GM12878 (cell line): ENCODE data around the gene CALR. TPM values are rescaled to one million over a fixed set of nuclear protein-coding genes. Genes with fewer than 3 reads are reported as not detected.
A peak's percentile ranks its signal among the peaks of the same experiment; 100 is the strongest.

Experiments used
- BMI1 ChIP-seq: fragments of 450-650 bp; IDR thresholded peaks from 2 replicates; pipeline ENCODE4 v1.6.1; 2016; ENCODE audit warnings: mild to moderate bottlenecking, moderate library complexity, borderline replicate concordance
- CBX5 ChIP-seq: sonication (generic); IDR thresholded peaks from 2 replicates; pipeline ENCODE4 v1.6.1; 2016; ENCODE audit warnings: low read depth, moderate library complexity, mild to moderate bottlenecking, inconsistent platforms
- EP300 ChIP-seq, 2 experiments: fragments of 150-350 bp in 1 of 2; IDR thresholded peaks; 2 replicates each; pipeline ENCODE4 v1.6.1; 2011 to 2012; ENCODE audit warnings: low read depth in 2 of 2, low read length in 2 of 2, borderline replicate concordance in 1 of 2, improper control_type of control experiment in 1 of 2, inconsistent platforms in 1 of 2; ENCODE audit not compliant: control insufficient read depth in 1 of 2
- ESRRA ChIP-seq: IDR thresholded peaks from 2 replicates; pipeline ENCODE4 v1.6.1; 2012; ENCODE audit warnings: mild to moderate bottlenecking, low read length, improper control_type of control experiment
- FOS ChIP-seq: IDR thresholded peaks from 3 replicates; pipeline ENCODE4 v1.6.1; 2011; ENCODE audit warnings: borderline replicate concordance; ENCODE audit not compliant: insufficient read length; ENCODE audit errors: extremely low read depth
- HDAC2 ChIP-seq: fragments of 200-600 bp; sonication (generic); IDR thresholded peaks from 2 replicates; pipeline ENCODE4 v1.6.1; 2017
- IKZF1 ChIP-seq: fragments of 450-650 bp; conservative IDR thresholded peaks from 2 replicates; pipeline ENCODE4 v1.6.1; 2017; ENCODE audit warnings: antibody characterized with exemption, mild to moderate bottlenecking
- JUND ChIP-seq: IDR thresholded peaks from 2 replicates; pipeline ENCODE4 v1.6.1; 2012; ENCODE audit warnings: low read depth, mild to moderate bottlenecking, low read length, improper control_type of control experiment, moderate library complexity
- KAT2A ChIP-seq: conservative IDR thresholded peaks from 2 replicates; pipeline ENCODE4 v1.6.1; 2011; ENCODE audit warnings: low read depth, low read length; ENCODE audit not compliant: control insufficient read depth
- MTA2 ChIP-seq: fragments of 450-650 bp; IDR thresholded peaks from 2 replicates; pipeline ENCODE4 v1.6.1; 2016; ENCODE audit warnings: low read depth, mild to moderate bottlenecking, moderate library complexity
- NBN ChIP-seq: fragments of 450-650 bp; IDR thresholded peaks from 2 replicates; pipeline ENCODE4 v1.6.1; 2016
- NFIC ChIP-seq: IDR thresholded peaks from 2 replicates; pipeline ENCODE4 v1.6.1; 2012; ENCODE audit warnings: low read depth, mild to moderate bottlenecking, inconsistent platforms, low read length, moderate library complexity
- NFYA ChIP-seq: IDR thresholded peaks from 2 replicates; pipeline ENCODE4 v1.6.1; 2011; ENCODE audit warnings: low read depth, mild to moderate bottlenecking, low read length, improper control_type of control experiment, borderline replicate concordance
- NFYB ChIP-seq: IDR thresholded peaks from 2 replicates; pipeline ENCODE4 v1.6.1; 2011; ENCODE audit warnings: low read depth, mild to moderate bottlenecking, low read length, improper control_type of control experiment, moderate library complexity; ENCODE audit not compliant: insufficient read depth
- RB1 ChIP-seq: fragments of 450-650 bp; formaldehyde crosslinking; IDR thresholded peaks from 2 replicates; pipeline ENCODE4 v1.6.1; 2017; ENCODE audit warnings: mild to moderate bottlenecking, borderline replicate concordance
- RCOR1 ChIP-seq: conservative IDR thresholded peaks from 2 replicates; pipeline ENCODE4 v1.6.1; 2012; ENCODE audit warnings: low read depth, low read length, improper control_type of control experiment
- RFX5 ChIP-seq: IDR thresholded peaks from 2 replicates; pipeline ENCODE4 v1.6.1; 2011; ENCODE audit warnings: low read depth, low read length, improper control_type of control experiment
- SMAD1 ChIP-seq: fragments of 450-650 bp; IDR thresholded peaks from 2 replicates; pipeline ENCODE4 v1.6.1; 2018; ENCODE audit warnings: mild to moderate bottlenecking, low read depth; ENCODE audit not compliant: partially characterized antibody
- SREBF2 ChIP-seq: IDR thresholded peaks from 2 replicates; pipeline ENCODE4 v1.6.1; 2012; ENCODE audit warnings: mild to moderate bottlenecking, low read length
- ZNF207 ChIP-seq: fragments of 450-650 bp; IDR thresholded peaks from 2 replicates; pipeline ENCODE4 v1.6.1; 2014; ENCODE audit warnings: antibody characterized with exemption, mild to moderate bottlenecking, borderline replicate concordance
- ZNF217 ChIP-seq: fragments of 450-650 bp; IDR thresholded peaks from 2 replicates; pipeline ENCODE4 v1.6.1; 2017; ENCODE audit warnings: antibody characterized with exemption, mild to moderate bottlenecking
- ZNF24 ChIP-seq: fragments of 450-650 bp; IDR thresholded peaks from 2 replicates; pipeline ENCODE4 v1.6.1; 2017; ENCODE audit warnings: antibody characterized with exemption, mild to moderate bottlenecking
- polyA plus RNA-seq, 11 experiments: library from polyadenylated mRNA; depleted of rRNA in 4 of 11; unstranded in 6 of 11; stranded (reverse) in 5 of 11; fragments of >200 nt; fragmentation: Nextera tagmentation in 4 of 11; fragmentation: Illumina TruSeq in 1 of 11; extraction: Ambion mirVana in 4 of 11; extraction: Trizol in 1 of 11; gene quantifications; 1 replicate in 1 of 11; 2 replicates in 10 of 11; pipeline versions ENCODE4 v1.2.1 to v1.2.3, GENCODE V29; 2011 to 2016; ENCODE audit warnings: inconsistent platforms in 2 of 11, missing spikeins in 2 of 11, low read depth in 1 of 11
- total RNA-seq, 4 experiments: library from RNA; depleted of rRNA in 3 of 4; stranded (reverse); fragments of >200 nt in 3 of 4; fragmentation: Illumina TruSeq in 1 of 4; extraction: Trizol in 1 of 4; gene quantifications; 2 replicates each; pipeline versions ENCODE4 v1.2.1 to v1.2.3, GENCODE V29; 2013 to 2021
- TF ChIP-seq, protein P1 (sequence below): fragments of 450-650 bp; IDR thresholded peaks from 2 replicates; pipeline ENCODE4 v1.6.1; 2016; ENCODE audit warnings: mild to moderate bottlenecking
- TF ChIP-seq, protein P2 (sequence below): IDR thresholded peaks from 2 replicates; pipeline ENCODE4 v1.6.1; 2012; ENCODE audit warnings: improper control_type of control experiment, low read depth, low read length; ENCODE audit not compliant: insufficient replicate concordance
- TF ChIP-seq, protein P3 (sequence below): IDR thresholded peaks from 2 replicates; pipeline ENCODE4 v1.6.1; 2011; ENCODE audit warnings: mild to moderate bottlenecking, low read depth, low read length, moderate library complexity; ENCODE audit not compliant: insufficient replicate concordance

CALR gene
- total and polyA plus RNA-seq, 10 of the 15 experiments (the other 5 are each of a cell fraction or from before 2014, with no cell fraction given), result 202 to 1,451 (median 749) TPM

DNA sequence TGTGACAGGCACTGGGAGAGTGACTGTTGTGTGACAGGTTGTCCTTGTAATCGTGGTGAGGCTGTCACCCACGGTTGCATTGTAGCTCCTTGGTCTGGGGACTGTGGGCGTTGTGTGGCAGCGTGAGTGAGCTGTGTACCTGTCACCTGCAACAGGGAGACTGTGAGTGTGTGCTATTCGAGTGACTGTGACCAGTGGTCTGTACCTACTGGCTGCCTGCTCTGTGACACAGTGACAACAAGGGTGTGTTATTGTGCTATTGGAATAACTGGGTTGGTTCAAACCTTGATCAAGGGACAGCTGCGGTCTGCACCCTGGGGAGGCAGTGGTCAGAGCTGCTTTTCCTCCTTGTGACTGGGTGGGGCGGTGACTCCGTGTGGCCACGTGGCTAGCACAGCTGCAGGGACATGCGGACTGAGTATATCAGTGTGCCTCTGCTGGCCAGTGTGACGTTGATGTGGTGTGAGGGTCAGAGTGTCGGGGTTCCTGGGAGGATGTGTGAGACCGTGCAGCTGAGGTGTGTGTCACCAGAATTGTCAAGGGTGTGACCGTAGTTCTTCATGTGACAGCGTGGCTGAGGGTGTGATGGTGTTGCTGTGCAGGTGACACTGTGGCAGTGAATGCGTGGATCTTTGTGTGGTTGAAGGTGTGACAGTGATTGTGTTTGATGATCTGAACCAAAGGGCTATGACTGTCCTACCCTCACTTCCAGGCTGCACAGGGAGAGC lies 46.8 kb downstream of the CALR start (continued):
- no peak for TF ChIP-seq FOS
- TF ChIP-seq NFYB, result no peak
- no peak for TF ChIP-seq HDAC2
- no peak for TF ChIP-seq NFYA
- no peak for TF ChIP-seq CBX5
- no peak for TF ChIP-seq RFX5
- TF ChIP-seq, protein P1, sequence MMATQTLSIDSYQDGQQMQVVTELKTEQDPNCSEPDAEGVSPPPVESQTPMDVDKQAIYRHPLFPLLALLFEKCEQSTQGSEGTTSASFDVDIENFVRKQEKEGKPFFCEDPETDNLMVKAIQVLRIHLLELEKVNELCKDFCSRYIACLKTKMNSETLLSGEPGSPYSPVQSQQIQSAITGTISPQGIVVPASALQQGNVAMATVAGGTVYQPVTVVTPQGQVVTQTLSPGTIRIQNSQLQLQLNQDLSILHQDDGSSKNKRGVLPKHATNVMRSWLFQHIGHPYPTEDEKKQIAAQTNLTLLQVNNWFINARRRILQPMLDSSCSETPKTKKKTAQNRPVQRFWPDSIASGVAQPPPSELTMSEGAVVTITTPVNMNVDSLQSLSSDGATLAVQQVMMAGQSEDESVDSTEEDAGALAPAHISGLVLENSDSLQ, result peak; percentile 40; the same call in 1 of the 2 replicates
- no peak for TF ChIP-seq ESRRA
- peak; percentile 61 for TF ChIP-seq IKZF1
- peak; percentile 81 for TF ChIP-seq MTA2
- TF ChIP-seq ZNF207, result no peak
- TF ChIP-seq BMI1, result no peak
- TF ChIP-seq SREBF2, result no peak
- TF ChIP-seq, protein P2, sequence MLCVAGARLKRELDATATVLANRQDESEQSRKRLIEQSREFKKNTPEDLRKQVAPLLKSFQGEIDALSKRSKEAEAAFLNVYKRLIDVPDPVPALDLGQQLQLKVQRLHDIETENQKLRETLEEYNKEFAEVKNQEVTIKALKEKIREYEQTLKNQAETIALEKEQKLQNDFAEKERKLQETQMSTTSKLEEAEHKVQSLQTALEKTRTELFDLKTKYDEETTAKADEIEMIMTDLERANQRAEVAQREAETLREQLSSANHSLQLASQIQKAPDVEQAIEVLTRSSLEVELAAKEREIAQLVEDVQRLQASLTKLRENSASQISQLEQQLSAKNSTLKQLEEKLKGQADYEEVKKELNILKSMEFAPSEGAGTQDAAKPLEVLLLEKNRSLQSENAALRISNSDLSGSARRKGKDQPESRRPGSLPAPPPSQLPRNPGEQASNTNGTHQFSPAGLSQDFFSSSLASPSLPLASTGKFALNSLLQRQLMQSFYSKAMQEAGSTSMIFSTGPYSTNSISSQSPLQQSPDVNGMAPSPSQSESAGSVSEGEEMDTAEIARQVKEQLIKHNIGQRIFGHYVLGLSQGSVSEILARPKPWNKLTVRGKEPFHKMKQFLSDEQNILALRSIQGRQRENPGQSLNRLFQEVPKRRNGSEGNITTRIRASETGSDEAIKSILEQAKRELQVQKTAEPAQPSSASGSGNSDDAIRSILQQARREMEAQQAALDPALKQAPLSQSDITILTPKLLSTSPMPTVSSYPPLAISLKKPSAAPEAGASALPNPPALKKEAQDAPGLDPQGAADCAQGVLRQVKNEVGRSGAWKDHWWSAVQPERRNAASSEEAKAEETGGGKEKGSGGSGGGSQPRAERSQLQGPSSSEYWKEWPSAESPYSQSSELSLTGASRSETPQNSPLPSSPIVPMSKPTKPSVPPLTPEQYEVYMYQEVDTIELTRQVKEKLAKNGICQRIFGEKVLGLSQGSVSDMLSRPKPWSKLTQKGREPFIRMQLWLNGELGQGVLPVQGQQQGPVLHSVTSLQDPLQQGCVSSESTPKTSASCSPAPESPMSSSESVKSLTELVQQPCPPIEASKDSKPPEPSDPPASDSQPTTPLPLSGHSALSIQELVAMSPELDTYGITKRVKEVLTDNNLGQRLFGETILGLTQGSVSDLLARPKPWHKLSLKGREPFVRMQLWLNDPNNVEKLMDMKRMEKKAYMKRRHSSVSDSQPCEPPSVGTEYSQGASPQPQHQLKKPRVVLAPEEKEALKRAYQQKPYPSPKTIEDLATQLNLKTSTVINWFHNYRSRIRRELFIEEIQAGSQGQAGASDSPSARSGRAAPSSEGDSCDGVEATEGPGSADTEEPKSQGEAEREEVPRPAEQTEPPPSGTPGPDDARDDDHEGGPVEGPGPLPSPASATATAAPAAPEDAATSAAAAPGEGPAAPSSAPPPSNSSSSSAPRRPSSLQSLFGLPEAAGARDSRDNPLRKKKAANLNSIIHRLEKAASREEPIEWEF, result no peak
- no peak for TF ChIP-seq ZNF24
- no peak for TF ChIP-seq KAT2A
- TF ChIP-seq NBN, result peak; percentile 85; the same call in 1 of the 2 replicates
- TF ChIP-seq JUND, result no peak
- no peak for TF ChIP-seq RCOR1
- TF ChIP-seq, protein P3, sequence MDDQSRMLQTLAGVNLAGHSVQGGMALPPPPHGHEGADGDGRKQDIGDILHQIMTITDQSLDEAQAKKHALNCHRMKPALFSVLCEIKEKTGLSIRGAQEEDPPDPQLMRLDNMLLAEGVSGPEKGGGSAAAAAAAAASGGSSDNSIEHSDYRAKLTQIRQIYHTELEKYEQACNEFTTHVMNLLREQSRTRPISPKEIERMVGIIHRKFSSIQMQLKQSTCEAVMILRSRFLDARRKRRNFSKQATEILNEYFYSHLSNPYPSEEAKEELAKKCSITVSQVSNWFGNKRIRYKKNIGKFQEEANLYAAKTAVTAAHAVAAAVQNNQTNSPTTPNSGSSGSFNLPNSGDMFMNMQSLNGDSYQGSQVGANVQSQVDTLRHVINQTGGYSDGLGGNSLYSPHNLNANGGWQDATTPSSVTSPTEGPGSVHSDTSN, result no peak
- no peak for TF ChIP-seq NFIC
- TF ChIP-seq RB1, result no peak
- no peak for TF ChIP-seq ZNF217
- TF ChIP-seq EP300 (IDR thresholded peaks at IDR 0.05; ENCODE audit: borderline replicate concordance in 1 of 2, control insufficient read depth in 1 of 2, low read depth in 2 of 2, low read length in 2 of 2), result peak; percentile 56 to 60; a peak in 3 of 4 replicates
- TF ChIP-seq SMAD1, result no peak
